Effector memory CD8-positive, alpha-beta T cell (primary cell): ENCODE data around the gene PTPRN.

Source experiments
- ATAC-seq: fragments of 150-1000 bp; cut with Tn5 transposase; replicated peaks from 2 replicates; pipeline ENCODE4 v1.10.0; 2021; ENCODE audit warnings: mild to moderate bottlenecking, moderate library complexity
- DNase-seq, 3 experiments: peaks; one replicate each; pipeline ENCODE4 v3.0.0; 2021
- H3K27ac Mint-ChIP-seq, 2 donors: one replicate each; pipeline ENCODE4 v1.8.0; 2022; ENCODE audit warnings: mild to moderate bottlenecking in 2 of 2, mixed read lengths in 2 of 2, moderate library complexity in 2 of 2
- H3K27me3 Mint-ChIP-seq, 2 donors: one replicate each; pipeline ENCODE4 v1.8.0; 2022; ENCODE audit warnings: mixed read lengths in 2 of 2
- H3K36me3 Mint-ChIP-seq: one replicate; pipeline ENCODE4 v1.8.0; 2022; ENCODE audit warnings: mild to moderate bottlenecking, moderate library complexity, mixed read lengths; ENCODE audit not compliant: insufficient read depth
- H3K4me1 Mint-ChIP-seq, 2 donors: one replicate each; pipeline ENCODE4 v1.8.0; 2022; ENCODE audit warnings: low read depth in 2 of 2, mixed read lengths in 2 of 2
- H3K4me3 Mint-ChIP-seq, 2 donors: one replicate each; pipeline ENCODE4 v1.8.0; 2022; ENCODE audit warnings: mild to moderate bottlenecking in 2 of 2, mixed read lengths in 2 of 2, moderate library complexity in 2 of 2
- H3K9me3 Mint-ChIP-seq, 2 donors: one replicate each; pipeline ENCODE4 v1.8.0; 2022; ENCODE audit warnings: mixed read lengths in 2 of 2

Gene PTPRN

GRCh38 chr2:219299372-219299760, 9.8 kb downstream of the PTPRN start:
- H3K9me3 Mint-ChIP-seq = no peaks in the 10 kb centered on the region
- DNase-seq (no peak), ATAC-seq (no peak)
- no peak overlapping the region for H3K4me3 Mint-ChIP-seq
- no peaks in the 10 kb centered on the region for H3K36me3 Mint-ChIP-seq
- peak overlapping the region in 1 of 2 donors; percentile 44 for H3K27ac Mint-ChIP-seq
- peaks cover 29 to 48% of the 10 kb centered on the region in 2 donors for H3K27me3 Mint-ChIP-seq
- peaks cover 2 to 8% of the 10 kb centered on the region in 2 donors for H3K4me1 Mint-ChIP-seq

- peak; percentile 89 to 94 (median 90) for DNase-seq
- H3K4me1 Mint-ChIP-seq = peaks cover 7 to 13% of the 10 kb centered on the region in 2 donors
- peak; percentile 65 for ATAC-seq
- no peaks in the 10 kb centered on the region for H3K9me3 Mint-ChIP-seq
- peak overlapping the region in 1 of 2 donors; percentile 44 for H3K27ac Mint-ChIP-seq
- no peak overlapping the region for H3K4me3 Mint-ChIP-seq
- peaks cover 28 to 48% of the 10 kb centered on the region in 2 donors for H3K27me3 Mint-ChIP-seq
- peaks cover 2% of the 10 kb centered on the region for H3K36me3 Mint-ChIP-seq
Measured at GRCh38 chr2:219298759-219299371, 10.3 kb downstream of the PTPRN start.

GRCh38 chr2:219297766-219298456, 11.3 kb downstream of the PTPRN start:
- Mint-ChIP-seq H3K4me3 (no peak overlapping the region), H3K9me3 (no peaks in the 10 kb centered on the region), H3K4me1 (peaks cover 7 to 14% of the 10 kb centered on the region in 2 donors), H3K27me3 (peaks cover 21 to 40% of the 10 kb centered on the region in 2 donors), H3K27ac (peak overlapping the region in 1 of 2 donors; percentile 65), H3K36me3 (peaks cover 5% of the 10 kb centered on the region)
- DNase-seq (no peak), ATAC-seq (no peak)

GRCh38 chr2:219296631-219297391, 12.4 kb downstream of the PTPRN start:
- no peak for ATAC-seq
- H3K4me3 Mint-ChIP-seq = no peak overlapping the region
- H3K36me3 Mint-ChIP-seq = peaks cover 5% of the 10 kb centered on the region
- no peaks in the 10 kb centered on the region for H3K9me3 Mint-ChIP-seq
- H3K27me3 Mint-ChIP-seq = peaks cover 15 to 29% of the 10 kb centered on the region in 2 donors
- H3K27ac Mint-ChIP-seq = no peak overlapping the region
- no peak for DNase-seq
- peaks cover 7 to 14% of the 10 kb centered on the region in 2 donors for H3K4me1 Mint-ChIP-seq

GRCh38 chr2:219296142-219296541, 13.1 kb downstream of the PTPRN start:
- H3K27me3 Mint-ChIP-seq = peaks cover 8 to 22% of the 10 kb centered on the region in 2 donors
- peaks cover 7 to 14% of the 10 kb centered on the region in 2 donors for H3K4me1 Mint-ChIP-seq
- peak overlapping the region; percentile 29 to 77 for H3K27ac Mint-ChIP-seq
- DNase-seq (no peak), ATAC-seq (no peak)
- peaks cover 5% of the 10 kb centered on the region for H3K36me3 Mint-ChIP-seq
- peak overlapping the region in 1 of 2 donors; percentile 39 for H3K4me3 Mint-ChIP-seq
- no peaks in the 10 kb centered on the region for H3K9me3 Mint-ChIP-seq

- DNase-seq (peak; percentile 87 to 90 (median 89)), ATAC-seq (peak; percentile 94)
- peaks cover under 1 to 10% of the 10 kb centered on the region in 2 donors for H3K27me3 Mint-ChIP-seq
- peak overlapping the region; percentile 73 to 87 for H3K4me3 Mint-ChIP-seq
- H3K27ac Mint-ChIP-seq = peak overlapping the region; percentile 77 to 91
- H3K4me1 Mint-ChIP-seq = peaks cover 7 to 14% of the 10 kb centered on the region in 2 donors
- H3K9me3 Mint-ChIP-seq = no peaks in the 10 kb centered on the region
- H3K36me3 Mint-ChIP-seq = peaks cover 9% of the 10 kb centered on the region
Measured at GRCh38 chr2:219294356-219295351, 14.5 kb downstream of the PTPRN start.

GRCh38 chr2:219293736-219294231, 15.4 kb downstream of the PTPRN start:
- Mint-ChIP-seq H3K4me3 (peak overlapping the region; percentile 73 to 87), H3K9me3 (no peaks in the 10 kb centered on the region), H3K27me3 (peaks cover 0 to under 1% of the 10 kb centered on the region in 2 donors), H3K4me1 (peaks cover 7 to 14% of the 10 kb centered on the region in 2 donors), H3K27ac (peak overlapping the region; percentile 47 to 91), H3K36me3 (peaks cover 9% of the 10 kb centered on the region)
- ATAC-seq (no peak), DNase-seq (no peak)

GRCh38 chr2:219292616-219293015, 16.6 kb downstream of the PTPRN start:
- DNase-seq = no peak
- Mint-ChIP-seq H3K4me1 (peaks cover 7 to 12% of the 10 kb centered on the region in 2 donors), H3K27ac (peak overlapping the region in 1 of 2 donors; percentile 35), H3K4me3 (no peak overlapping the region), H3K9me3 (no peaks in the 10 kb centered on the region), H3K27me3 (no peaks in the 10 kb centered on the region), H3K36me3 (peaks cover 10% of the 10 kb centered on the region)
- ATAC-seq = no peak

- Mint-ChIP-seq H3K4me1 (peaks cover 7 to 12% of the 10 kb centered on the region in 2 donors), H3K36me3 (peaks cover 14% of the 10 kb centered on the region), H3K9me3 (no peaks in the 10 kb centered on the region), H3K4me3 (no peak overlapping the region), H3K27me3 (no peaks in the 10 kb centered on the region), H3K27ac (peak overlapping the region in 1 of 2 donors; percentile 35)
- ATAC-seq = no peak
- no peak for DNase-seq
Measured at GRCh38 chr2:219291910-219292490, 17.2 kb downstream of the PTPRN start.

GRCh38 chr2:219291394-219291793, 17.8 kb downstream of the PTPRN start:
- DNase-seq = no peak
- no peaks in the 10 kb centered on the region for H3K27me3 Mint-ChIP-seq
- H3K4me1 Mint-ChIP-seq = peaks cover 7 to 12% of the 10 kb centered on the region in 2 donors
- peaks cover 15% of the 10 kb centered on the region for H3K36me3 Mint-ChIP-seq
- H3K4me3 Mint-ChIP-seq = no peak overlapping the region
- H3K27ac Mint-ChIP-seq = peak overlapping the region in 1 of 2 donors; percentile 52
- no peak for ATAC-seq
- H3K9me3 Mint-ChIP-seq = no peaks in the 10 kb centered on the region

- H3K9me3 Mint-ChIP-seq = no peaks in the 10 kb centered on the region
- H3K36me3 Mint-ChIP-seq = peaks cover 18% of the 10 kb centered on the region
- no peak overlapping the region for H3K4me3 Mint-ChIP-seq
- DNase-seq = no peak
- H3K27me3 Mint-ChIP-seq = no peaks in the 10 kb centered on the region
- H3K4me1 Mint-ChIP-seq = peaks cover 7 to 10% of the 10 kb centered on the region in 2 donors
- ATAC-seq = no peak
- peak overlapping the region; percentile 49 to 52 for H3K27ac Mint-ChIP-seq
Measured at GRCh38 chr2:219290381-219291171, 18.6 kb downstream of the PTPRN start.
